Jurkat, Clone E6-1 (cell line): ENCODE data around the gene CEP128.
A peak's percentile ranks its signal among the peaks of the same experiment; 100 is the strongest.
"Not testable (repeated sequence)": the region's sequence is repeated elsewhere in the genome, so short reads cannot be mapped to it uniquely, and the experiment has no call there.

ENCODE experiments used
- DNase-seq: peaks from one replicate; pipeline ENCODE4 v3.0.0-alpha.2; 2011; ENCODE audit warnings: low read depth, low spot score
- H3K4me3 ChIP-seq: 2 replicates; pipeline ENCODE4 v1.5.1; 2011; ENCODE audit warnings: mild to moderate bottlenecking, low read length, control low read depth, moderate library complexity

The CEP128 gene

GRCh38 chr14:80955416-80955941 is 13.9 kb upstream of the CEP128 start, which contains the start of gene TSHR:
TSS of gene TSHR (plus strand) at chr14:80955621. CDS start at chr14:80955681, 60 bp downstream.
- peak; percentile 71 for DNase-seq
- peak within 1 kb of the TSS; percentile 88 for H3K4me3 ChIP-seq

- H3K4me3 ChIP-seq = peak overlapping the region; percentile 88
- DNase-seq = peak; percentile 78
Observed at GRCh38 chr14:80954687-80955299, 13.3 kb upstream of the CEP128 start.

GRCh38 chr14:80953211-80953610 is 11.7 kb upstream of the CEP128 start:
- DNase-seq, H3K4me3 ChIP-seq: not testable (repeated sequence)

GRCh38 chr14:80951491-80951890 is 10.0 kb upstream of the CEP128 start:
- no peak overlapping the region for H3K4me3 ChIP-seq
- no peak for DNase-seq

- DNase-seq = no peak
- H3K4me3 ChIP-seq = no peak overlapping the region
Observed at GRCh38 chr14:80948291-80948690, 6.8 kb upstream of the CEP128 start.

- DNase-seq = no peak
- no peak overlapping the region for H3K4me3 ChIP-seq
Observed at GRCh38 chr14:80946797-80947196, 5.3 kb upstream of the CEP128 start.

GRCh38 chr14:80946187-80946586 is 4.6 kb upstream of the CEP128 start:
- H3K4me3 ChIP-seq = no peak overlapping the region
- no peak for DNase-seq

- DNase-seq = no peak
- H3K4me3 ChIP-seq = no peak overlapping the region
Observed at GRCh38 chr14:80944861-80945617, 3.5 kb upstream of the CEP128 start.

GRCh38 chr14:80942191-80942600 is 658 bp upstream of the CEP128 start:
- no peak for DNase-seq
- H3K4me3 ChIP-seq = peak overlapping the region; percentile 64

GRCh38 chr14:80940146-80940545 is 1.4 kb downstream of the CEP128 start:
- no peak overlapping the region for H3K4me3 ChIP-seq
- DNase-seq = no peak

GRCh38 chr14:80933686-80934085 is 7.9 kb downstream of the CEP128 start:
- DNase-seq = no peak
- no peak overlapping the region for H3K4me3 ChIP-seq

GRCh38 chr14:80933282-80933681 is 8.3 kb downstream of the CEP128 start:
- no peak overlapping the region for H3K4me3 ChIP-seq
- DNase-seq = no peak

GRCh38 chr14:80930836-80931389 is 10.6 kb downstream of the CEP128 start:
- DNase-seq = peak; percentile 93
- peak overlapping the region; percentile 6 for H3K4me3 ChIP-seq

GRCh38 chr14:80930095-80930494 is 11.4 kb downstream of the CEP128 start:
- DNase-seq = no peak
- H3K4me3 ChIP-seq = no peak overlapping the region

GRCh38 chr14:80927083-80927989 is 14.2 kb downstream of the CEP128 start:
- no peak for DNase-seq

GRCh38 chr14:80926397-80927082 is 15.0 kb downstream of the CEP128 start:
- no peak for DNase-seq
- H3K4me3 ChIP-seq = no peak overlapping the region

More at GRCh38 chr14:80927083-80927989, 14.2 kb downstream of the CEP128 start:
- no peak overlapping the region for H3K4me3 ChIP-seq

GRCh38 chr14:80924365-80925103 is 17.0 kb downstream of the CEP128 start:
- no peak for DNase-seq
- H3K4me3 ChIP-seq = no peak overlapping the region

GRCh38 chr14:80923368-80923767 is 18.2 kb downstream of the CEP128 start:
- no peak for DNase-seq

More at GRCh38 chr14:80923368-80923767, 18.2 kb downstream of the CEP128 start:
- no peak overlapping the region for H3K4me3 ChIP-seq
